Stimulated activated CD4-positive, alpha-beta T cell treated with anti-CD3 and anti-CD28 coated beads, Interleukin-12 subunit alpha, Interleukin-12 subunit beta, amount 100 ng/mL, for 48 hours (primary cell): ENCODE measurements around the gene POMGNT1.

Experiments used
- DNase-seq, 3 donors: peaks; one replicate each; pipeline ENCODE4 v3.0.0-alpha.2; 2020; ENCODE audit warnings: low read depth in 2 of 3, low spot score in 1 of 3

The POMGNT1 gene

DNA sequence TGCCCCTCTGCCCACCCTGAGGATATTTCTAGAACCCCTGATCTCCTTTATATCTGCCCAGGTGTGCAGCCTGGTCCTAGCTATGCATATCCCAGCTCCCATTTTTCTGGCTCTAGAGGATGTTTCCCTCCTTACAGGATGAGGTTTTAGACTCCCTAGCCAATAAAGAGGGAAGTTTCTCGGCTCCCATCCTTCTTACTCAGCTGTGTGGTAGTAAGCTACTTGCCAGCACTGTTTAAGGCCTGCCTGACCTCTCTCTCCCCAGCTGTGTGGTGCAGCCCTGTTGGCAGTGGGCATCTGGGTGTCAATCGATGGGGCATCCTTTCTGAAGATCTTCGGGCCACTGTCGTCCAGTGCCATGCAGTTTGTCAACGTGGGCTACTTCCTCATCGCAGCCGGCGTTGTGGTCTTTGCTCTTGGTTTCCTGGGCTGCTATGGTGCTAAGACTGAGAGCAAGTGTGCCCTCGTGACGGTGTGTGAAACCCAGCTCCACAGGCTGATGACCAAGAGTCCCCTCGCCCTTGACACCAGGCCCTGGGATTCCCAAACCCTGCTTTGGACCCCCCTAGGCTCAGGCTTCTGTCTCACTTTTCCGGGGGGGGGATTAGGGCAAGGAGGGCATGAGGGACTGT is 14.2 kb downstream of the POMGNT1 start:
- DNase-seq: no peak

DNA sequence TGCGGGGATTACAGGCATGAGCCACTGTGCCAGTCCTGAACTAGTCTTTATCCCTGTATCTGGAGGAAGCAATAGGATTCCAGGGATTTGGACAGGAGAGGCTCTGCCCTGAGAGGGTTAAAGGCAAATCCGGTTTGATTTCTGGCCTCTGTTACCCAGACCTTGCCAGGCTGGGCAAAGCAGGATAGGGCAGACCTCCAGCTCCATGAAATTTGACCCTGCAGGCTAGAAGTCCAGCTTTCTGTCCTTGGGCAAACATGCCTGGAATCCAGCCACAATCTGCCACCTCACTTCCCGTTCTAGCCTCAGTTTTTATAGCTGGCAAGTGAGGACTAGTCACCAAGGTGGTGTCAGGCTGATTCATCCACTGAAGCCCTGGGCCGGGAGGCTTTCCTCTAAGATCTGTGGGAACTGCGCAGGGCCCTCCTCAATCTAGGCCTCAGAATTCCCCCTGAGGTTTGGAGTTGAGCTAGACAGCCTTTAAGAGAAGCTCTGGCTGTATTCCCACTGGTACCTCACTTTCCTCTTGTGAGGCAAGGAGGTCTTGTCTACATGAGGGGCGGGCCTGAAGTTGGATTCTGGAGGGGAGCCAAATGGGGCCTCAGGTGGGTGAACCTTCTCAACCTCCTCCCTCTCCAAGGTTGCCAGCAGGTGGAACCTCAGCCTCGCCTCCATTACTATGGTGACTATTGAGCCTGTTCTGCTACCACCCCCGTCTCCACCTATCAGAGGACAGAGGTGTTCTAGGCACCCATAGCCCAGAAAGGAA is 15.0 kb downstream of the POMGNT1 start:
- no peak for DNase-seq

DNA sequence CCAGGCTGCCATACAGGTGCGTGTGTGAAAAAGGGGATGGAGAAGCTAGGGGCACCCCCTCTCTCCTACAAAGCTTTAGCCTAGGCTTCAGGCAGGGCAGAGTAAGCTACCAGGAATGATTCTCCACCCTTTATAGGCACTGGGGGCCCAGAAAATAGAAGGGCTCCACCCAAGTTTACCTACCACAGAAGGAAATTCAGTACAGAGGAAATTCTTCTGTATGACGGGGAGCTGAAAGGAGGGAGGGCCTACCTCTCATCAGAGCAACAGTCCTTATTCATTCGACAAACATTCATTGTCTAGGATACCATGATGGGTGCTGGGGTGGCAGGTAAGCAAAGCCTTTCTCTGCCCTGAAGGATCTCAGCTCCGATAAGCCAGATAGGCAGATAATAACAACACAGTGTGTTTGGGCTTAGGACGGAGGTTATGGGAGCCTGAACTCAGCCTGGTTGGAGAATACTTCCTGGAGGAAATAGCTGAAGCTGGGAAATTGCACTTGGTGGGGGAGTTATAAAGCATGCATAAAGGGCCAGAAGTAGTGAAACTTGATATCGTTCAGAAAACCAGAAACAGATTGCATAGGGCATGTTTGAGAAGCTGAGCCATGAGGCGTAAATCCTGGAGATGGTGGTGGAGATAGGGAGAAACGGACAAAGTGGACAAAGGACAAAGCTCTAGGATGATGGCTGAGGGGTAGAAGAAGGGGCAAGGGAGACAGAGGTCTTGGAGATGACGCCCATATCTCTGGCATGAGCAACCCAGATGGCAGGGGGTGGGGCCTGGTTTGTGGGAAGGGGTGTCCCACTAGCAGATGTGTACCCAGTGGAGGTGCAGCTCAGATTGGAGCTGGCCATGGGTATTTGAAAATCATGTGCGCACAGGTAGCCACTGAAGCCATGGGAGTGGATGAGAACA is 16.6 kb downstream of the POMGNT1 start:
- no peak for DNase-seq

DNA sequence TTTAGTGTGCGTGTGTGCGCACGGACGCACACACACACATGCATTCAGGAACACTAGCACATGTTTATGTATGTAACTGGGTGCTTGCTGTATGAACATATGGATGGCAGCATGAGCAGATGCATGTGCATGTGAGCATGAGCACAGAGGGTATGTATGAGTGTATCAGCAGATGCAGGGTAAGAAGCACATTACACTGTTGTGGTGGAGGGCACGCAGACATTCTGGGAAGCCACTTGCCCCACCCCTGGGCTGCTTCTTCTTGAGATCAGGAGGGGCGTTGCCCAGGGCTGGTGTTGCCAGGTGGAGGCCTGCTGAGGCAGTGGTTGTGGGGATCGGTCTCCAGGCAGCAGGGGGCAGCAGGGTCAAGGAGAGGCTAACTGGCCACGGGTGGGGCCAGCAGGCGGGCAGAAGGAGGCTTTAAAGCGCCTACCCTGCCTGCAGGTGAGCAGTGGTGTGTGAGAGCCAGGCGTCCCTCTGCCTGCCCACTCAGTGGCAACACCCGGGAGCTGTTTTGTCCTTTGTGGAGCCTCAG is 18.1 kb downstream of the POMGNT1 start:
- DNase-seq: no peak

DNA sequence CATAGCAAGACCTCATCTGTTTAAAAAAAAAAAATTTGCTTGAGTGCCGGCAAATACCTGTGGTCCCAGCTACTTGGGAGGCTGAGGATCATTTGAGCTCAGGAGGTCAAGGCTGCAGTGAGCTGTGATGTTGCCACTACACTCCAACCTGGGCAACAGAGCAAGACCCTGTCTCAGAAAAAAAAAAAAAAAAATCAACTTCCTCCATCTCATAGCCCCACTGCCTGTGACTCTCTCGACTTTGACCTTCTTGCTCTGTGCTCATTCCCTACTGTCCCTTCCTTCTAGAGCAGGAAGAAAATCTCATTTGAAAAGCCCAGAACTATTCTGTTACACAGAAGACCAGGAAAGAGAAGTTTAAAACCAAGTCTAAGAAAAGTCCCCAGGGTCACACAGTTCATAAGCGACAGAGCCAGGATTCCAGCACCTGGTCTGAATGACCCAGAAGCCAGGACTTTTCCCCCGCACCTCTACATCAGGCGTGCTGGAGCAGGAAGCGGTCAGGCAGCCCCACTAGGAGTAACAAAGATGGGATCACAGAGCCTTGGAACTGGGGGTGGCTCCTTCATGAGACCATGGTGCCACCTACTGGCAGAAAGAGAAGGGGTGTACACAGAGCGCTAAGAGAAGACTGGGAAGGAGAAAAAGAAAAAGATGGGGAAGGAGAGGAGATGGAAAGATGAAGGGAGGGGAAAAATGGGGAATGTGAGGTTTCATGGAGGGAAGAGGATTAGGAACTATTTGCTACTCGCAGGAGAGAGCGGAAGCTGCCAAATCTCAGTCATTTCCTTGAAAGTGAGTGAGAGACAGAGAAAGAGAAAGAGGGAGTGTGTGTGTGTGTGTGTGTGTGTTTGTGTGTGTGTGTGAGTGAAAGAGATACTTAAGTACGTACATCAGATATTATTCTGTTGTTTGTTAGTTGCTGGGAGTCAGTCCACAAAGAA is 18.8 kb downstream of the POMGNT1 start:
- DNase-seq: peak in 2 of 3 donors; percentile 50 to 68

DNA sequence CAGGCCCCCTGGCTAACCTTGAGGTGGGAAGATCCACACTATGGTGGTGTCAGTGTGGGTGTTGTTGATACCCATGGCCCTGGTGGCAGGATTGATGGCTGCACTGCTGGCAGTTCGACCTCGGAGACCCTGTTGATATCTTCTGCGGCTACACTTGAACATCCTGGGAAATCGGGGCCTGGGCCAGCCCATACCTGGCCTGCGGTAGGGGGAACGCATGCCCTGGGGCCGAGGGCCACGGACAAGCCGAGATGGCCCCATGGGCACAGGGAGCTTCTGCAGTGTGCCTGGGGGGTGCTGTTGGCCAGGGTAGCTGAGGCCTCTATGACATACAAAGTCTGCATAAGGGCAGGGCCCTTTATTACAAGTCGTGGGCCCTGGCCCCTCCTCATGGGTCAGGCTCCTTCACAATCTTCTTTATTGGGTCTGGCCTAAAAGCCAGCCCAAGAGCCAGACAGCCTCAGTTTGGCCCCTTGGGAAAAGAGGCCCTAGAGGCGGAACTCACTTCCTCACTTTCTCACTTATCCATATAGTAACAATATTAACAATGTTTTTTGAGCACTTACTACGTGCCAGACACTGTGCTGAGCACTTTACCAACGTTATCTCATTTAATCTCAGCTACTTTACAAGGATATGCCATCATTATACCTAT is 21.9 kb downstream of the POMGNT1 start, which contains the start of gene P3R3URF:
P3R3URF (minus strand) TSS at position 278 of the 655 bp plus-strand sequence; CDS start at position 261, 17 bp downstream.
- DNase-seq: no peak

DNA sequence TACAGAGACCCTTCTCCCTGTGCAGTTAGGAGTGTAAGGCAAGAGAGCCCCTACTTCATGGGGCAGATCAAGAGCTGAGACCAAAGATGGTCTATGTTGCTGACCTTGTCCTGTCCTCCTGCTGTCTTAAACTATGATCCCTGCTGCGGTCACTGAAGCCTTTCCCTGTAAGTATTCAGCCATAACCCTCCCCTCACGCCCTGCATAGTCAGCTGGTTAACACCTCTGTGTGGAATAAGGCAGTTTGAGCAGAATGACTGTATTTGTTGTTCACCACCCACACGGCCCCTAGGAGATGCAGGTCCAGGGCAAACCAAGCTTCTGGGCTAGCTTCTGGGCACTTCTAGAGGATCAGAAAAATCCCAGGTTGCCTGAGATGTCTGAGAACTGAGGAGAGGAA is 23.0 kb downstream of the POMGNT1 start:
- DNase-seq: no peak

DNA sequence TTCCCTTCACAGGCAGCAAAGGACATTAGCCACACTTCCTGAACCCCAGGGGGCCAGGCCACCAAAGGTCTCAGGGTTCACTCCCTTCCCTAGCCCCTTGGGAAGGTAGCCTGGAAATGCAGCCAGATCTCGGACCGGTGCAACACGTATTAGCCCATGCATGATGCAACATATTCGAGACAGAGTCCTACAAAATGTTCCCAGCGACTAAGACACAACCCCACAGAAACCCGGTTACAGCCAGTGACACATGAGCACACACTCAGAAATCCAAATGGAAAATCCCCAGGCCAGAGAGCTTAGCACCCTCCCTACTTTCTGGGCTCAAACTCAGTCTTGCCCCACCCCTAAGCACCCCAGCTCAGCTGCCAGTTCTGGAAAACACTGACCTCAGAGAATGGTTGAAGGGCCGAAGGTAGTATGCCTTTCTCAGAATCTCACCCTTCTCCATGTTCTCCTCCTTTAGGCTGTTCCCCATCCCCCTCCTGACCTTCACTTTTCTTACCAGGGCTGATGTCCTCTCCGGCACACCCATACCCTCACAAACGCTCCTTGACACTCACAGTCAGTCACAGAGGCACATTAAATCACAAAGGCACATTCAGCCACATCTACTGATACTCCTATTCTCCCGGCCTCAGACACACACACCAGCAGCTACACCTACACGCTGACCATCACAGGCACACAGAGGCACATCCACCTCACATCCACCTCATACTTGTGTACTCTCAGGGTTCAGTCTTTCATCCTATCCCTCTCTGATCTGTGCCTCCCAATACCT is 23.6 kb downstream of the POMGNT1 start, which contains the start of gene TSPAN1:
TSPAN1 (plus strand) TSS at position 640 of the 784 bp plus-strand sequence. CDS start 6,021 bp downstream, outside the sequence.
- DNase-seq: no peak

DNA sequence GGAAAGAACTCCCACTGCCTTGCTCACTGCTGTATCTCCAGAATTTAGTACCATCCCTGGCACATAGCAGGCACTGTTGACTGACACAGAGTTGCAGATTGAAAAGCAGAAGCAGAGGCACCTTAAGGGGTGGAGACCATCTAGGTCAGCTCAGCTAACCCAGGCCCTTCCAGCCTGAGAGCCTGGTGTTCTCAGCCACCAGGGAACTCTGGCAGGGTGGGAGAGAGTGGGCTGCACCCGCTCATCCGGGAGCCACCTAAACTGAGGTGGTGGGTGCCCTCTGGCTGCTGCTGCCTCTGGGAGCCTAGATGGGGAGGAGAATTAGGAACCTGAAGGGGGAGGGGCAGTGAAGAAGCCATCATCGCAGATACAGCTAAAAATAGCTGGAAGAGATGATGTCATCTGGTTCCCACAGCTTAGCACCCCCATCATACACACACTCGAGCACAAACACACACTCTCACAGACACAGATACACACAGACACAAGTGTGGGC is 24.8 kb downstream of the POMGNT1 start:
- DNase-seq: no peak

DNA sequence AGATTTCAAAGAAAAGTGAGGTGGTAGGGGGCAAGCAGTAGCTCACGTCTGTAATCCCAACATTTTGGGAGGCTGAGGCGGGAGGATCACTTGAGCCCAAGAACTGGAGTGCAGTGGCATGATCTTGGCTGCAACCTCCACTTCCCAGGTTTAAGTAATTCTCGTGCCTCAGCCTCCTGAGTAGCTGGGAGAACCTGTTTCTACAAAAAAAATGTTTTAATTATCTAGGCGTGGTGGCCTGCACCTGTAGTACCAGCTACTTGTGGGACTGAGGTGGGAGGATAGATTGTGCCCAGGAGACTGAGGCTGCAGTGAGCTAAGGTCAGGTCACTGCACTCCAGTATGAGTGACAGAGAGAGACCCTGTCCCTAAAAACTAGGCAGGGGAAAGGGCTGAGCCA is 25.9 kb downstream of the POMGNT1 start:
- no peak for DNase-seq

DNA sequence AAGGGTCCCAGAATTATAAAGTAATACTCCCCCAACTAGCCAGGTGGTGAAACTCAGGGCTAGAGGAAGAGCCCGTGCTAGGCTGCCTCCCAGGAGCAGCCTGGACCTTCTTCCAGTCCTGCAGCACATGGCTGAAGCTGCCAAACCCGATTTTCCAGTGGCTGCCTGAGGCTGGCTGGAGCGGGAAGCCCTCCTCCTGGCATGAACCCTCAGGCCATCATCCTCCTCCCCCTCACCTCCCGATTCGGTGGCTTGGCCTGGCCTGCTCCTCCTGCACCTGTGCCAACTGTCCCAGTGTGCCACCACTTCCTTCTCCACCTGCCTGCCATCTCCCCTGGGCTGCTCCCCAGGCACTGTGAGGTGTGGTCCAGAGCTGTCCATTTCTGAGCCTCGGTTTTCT is 26.4 kb downstream of the POMGNT1 start:
- no peak for DNase-seq

DNA sequence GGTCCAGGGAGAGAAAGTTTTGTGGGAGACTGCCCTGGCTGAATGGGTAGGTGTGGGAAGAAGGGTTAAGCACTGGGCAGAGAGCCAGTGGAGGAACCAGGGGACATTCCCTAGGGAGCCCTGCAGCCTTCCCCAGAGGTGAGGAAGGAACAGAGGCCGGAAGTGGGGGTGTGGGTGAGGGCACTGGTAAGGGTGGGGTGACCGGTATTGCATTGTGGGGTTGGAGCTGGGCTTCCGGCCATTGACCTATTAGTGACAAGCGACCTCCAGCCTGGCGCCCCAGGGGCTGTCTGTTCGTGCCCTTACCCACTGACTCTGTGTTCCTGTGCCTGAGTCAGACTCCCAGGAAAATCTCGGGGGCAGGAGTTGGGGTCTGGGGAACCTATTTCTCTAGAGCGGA is 26.9 kb downstream of the POMGNT1 start:
- no peak for DNase-seq

DNA sequence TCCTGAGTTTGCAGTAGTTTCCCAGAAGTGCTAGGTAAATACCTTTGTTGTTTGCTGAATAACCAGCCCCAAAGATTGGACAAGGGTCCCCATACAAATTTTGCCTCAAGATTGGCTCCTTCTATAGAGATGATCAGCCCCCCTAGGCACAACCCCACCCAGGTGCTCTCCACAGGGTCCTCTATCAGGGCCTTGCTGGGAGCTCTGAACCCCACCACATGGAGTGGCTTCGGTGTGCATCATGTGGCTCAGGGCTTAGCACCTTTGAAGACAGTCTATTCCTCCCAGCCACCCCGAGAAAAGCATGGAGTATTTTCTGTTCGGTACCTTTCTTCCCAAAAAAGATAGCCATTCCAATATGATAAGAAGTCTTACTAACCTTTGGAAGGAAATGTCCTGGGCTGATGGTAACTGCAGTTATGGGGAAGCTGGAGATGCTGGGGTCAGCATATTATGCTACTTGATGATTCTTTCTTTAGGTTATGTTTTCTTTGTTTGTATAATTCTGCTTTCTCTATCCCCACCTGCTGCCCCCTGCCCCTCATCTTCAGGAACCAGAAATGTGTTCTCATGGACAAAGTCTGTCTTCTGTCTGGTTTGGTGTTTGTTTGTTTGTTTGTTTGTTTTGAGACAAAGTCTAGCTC is 28.3 kb downstream of the POMGNT1 start:
- DNase-seq: no peak

DNA sequence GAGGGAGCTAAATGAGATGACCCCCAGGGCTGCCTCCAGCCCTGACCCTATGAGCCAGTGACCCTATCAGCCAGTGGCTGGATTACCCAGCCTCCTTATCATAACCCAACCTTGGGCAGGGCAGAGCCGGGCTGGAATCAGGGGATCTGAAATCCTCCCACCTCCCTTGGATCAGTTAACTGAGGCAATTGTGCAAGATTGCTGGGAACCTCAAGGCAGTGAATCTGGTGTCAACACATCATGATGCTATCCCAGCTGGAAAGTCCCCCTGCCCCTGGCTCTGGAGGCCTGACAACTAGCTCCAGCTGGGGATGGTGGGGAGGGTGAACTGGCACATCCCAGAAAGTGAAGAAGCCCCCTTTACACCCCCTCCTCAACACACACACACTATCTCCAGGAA is 29.8 kb downstream of the POMGNT1 start:
- no peak for DNase-seq

DNA sequence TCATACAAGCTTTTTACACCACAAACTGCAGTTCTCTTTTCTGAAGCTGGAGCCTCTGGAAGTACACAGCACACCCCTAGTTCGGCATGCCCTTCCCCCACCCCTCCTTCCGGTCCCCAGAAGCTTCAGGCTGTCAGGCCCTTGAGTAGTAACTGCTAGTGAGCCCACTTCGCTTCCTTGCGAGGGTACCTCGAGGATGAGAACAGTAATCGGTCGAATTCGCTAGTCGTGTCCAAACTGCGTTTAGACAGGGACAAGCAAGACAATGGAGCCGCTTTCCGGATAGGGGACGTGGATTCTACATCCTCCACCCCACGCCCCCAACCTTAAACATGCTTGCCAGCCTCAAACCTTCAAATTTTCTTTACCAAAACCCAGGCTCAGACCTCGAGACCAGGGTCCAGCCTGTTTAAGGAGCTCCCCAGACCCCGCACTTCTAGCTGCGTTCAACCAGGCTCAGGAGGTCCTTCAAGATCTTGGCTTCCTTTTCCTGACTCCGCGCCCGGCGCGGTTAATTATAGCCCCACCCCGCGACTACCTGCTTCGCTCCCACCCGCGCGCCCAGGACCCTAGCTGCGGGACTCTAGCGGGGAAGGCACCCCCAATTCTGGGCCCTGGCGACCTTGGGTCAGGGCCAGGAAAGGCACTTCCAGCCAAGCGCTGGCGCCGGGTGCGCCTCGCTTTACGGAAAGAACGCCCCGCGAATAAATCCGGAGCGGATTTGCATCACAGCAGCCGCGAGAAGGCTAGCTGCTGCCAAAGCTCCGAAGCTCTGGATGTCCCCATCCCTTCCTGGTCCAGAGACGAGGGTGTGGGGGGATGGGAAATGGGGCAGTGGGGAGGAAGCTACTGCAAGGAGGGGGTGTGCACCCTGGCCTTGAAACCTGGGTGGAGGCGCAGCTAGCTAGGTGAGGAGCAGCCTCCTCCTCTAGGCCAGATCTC is 31.4 kb downstream of the POMGNT1 start:
- DNase-seq: peak in 1 of 3 donors; percentile 36

DNA sequence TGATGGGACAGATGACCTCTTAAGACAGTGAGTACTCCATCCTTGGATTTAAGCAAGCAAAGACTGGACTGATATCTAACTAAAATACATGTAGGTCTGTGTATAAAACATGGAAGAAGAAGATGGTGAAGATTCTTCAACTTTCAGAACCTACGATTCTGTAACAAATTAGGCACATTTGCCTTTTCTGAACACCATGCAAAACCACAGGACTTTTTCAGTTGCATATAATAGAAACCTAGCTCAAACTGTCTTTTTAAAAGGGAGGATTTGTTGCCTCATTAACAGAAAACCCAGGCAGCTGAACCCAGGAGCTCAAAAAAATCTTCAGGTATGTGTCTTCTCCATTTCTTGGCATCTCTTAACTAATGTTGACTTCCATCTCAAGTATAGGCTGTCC is 38.0 kb downstream of the POMGNT1 start:
- DNase-seq: no peak

DNA sequence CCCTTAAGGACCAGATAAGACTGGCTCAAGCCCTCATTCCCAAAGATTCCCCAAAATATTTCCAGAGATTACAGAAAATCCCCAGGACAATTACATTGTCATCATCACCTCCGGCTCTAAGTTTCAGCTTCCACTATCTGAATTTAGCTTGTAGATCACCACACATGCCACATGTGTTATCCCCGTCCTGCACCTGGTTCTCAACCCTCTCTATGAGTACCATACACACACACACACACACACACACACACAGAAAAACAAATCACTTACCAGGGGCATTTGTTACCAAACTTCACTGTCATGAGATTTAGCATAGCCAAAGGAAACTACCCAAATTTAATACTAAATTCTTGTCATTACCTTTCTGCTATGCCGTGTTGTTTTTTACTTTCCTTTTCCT is 38.7 kb downstream of the POMGNT1 start:
- DNase-seq: no peak
